K562 (cell line): Measurements from ENCODE around the gene PDGFA. TPM values are rescaled to one million over a fixed set of nuclear protein-coding genes. Genes with fewer than 3 reads are reported as not detected.

ENCODE experiments used
- EWSR1 ChIP-seq: fragments of 450-650 bp; IDR thresholded peaks from 2 replicates; pipeline ENCODE4 v1.6.1; 2018; ENCODE audit warnings: borderline replicate concordance, mild to moderate bottlenecking, low read depth, moderate library complexity; ENCODE audit not compliant: partially characterized antibody
- SLC30A9 ChIP-seq: fragments of 250-450 bp; sonication (Bioruptor Pico); IDR thresholded peaks from 2 replicates; pipeline ENCODE4 v1.8.0; 2022; ENCODE audit warnings: mild to moderate bottlenecking, moderate library complexity
- ZNF764 ChIP-seq: fragments of 250-450 bp; sonication (Bioruptor Pico); IDR thresholded peaks from 2 replicates; pipeline ENCODE4 v1.4.0; 2020; ENCODE audit warnings: low read depth, mild to moderate bottlenecking, moderate library complexity
- polyA plus RNA-seq, 8 experiments: library from polyadenylated mRNA; depleted of rRNA in 4 of 8; stranded (reverse) in 5 of 8; unstranded in 3 of 8; fragments of >200 nt; fragmentation: Nextera tagmentation in 2 of 8; fragmentation: Illumina TruSeq in 1 of 8; extraction: Ambion mirVana in 2 of 8; extraction: Trizol in 1 of 8; gene quantifications; 2 replicates each; pipeline versions ENCODE4 v1.2.1 to v1.2.3, GENCODE V29; 2011 to 2014; ENCODE audit warnings: inconsistent platforms in 1 of 8, missing spikeins in 1 of 8
- total RNA-seq, 7 experiments: library from RNA; depleted of rRNA in 6 of 7; stranded (reverse); fragments of >200 nt in 6 of 7; fragmentation: Illumina TruSeq in 2 of 7; extraction: Trizol in 2 of 7; gene quantifications; 2 replicates each; pipeline versions ENCODE4 v1.2.1 to v1.2.3, GENCODE V29; 2011 to 2021; ENCODE audit warnings: low replicate concordance in 1 of 7
- TF ChIP-seq, protein P1 (sequence below), 2 experiments: fragments of 450-650 bp; IDR thresholded peaks; 2 replicates each; pipeline ENCODE4 v1.6.1; 2016; ENCODE audit warnings: mild to moderate bottlenecking in 2 of 2, borderline replicate concordance in 1 of 2, low read depth in 1 of 2, moderate library complexity in 1 of 2
- TF ChIP-seq, protein P2 (sequence below): fragments of 250-450 bp; sonication (Bioruptor Pico); IDR thresholded peaks from 2 replicates; pipeline ENCODE4 v1.8.0; 2022; ENCODE audit warnings: moderate library complexity, mild to moderate bottlenecking, inconsistent platforms

Gene PDGFA
- total and polyA plus RNA-seq, 9 of the 15 experiments (the other 6 are each of a cell fraction or from before 2014, with no cell fraction given) = 2.5 to 10.2 (median 4.6) TPM

DNA sequence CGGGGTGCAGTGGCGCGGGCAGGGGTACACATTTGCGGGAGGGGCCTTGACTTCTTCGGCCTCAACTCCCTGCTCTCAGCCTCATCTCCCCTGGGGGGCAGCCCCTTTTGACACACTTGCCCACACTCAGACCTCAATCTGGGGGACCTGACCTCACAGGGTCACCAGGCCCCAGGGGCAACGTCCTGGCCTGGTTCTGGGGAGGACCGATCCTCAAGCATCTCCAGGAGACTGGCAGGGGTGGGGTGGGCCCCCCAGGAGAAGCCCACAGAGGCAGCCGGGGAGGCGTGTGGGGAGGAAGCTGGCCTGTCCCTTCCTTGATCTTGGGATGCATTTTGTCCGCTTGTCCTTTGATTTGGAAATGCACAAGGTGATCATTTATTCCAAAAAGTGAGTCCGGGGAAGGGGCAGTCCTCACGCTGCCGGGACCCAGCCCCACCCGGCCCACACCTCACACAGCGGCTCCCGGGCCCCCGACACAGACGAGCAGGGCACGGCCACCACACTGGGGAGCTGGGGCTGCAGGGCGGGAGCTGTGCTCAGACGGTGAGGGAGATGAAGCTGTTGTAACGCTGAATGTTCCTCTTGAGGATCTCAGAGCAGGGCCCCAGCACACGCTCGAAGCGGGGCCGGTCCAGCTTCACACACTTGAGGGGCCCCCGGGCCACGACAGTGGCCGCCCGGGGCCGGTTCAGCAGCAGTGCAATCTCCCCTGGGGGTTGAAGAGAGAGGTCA is 30.4 kb upstream of the PDGFA start (continued):
- TF ChIP-seq, protein P1, sequence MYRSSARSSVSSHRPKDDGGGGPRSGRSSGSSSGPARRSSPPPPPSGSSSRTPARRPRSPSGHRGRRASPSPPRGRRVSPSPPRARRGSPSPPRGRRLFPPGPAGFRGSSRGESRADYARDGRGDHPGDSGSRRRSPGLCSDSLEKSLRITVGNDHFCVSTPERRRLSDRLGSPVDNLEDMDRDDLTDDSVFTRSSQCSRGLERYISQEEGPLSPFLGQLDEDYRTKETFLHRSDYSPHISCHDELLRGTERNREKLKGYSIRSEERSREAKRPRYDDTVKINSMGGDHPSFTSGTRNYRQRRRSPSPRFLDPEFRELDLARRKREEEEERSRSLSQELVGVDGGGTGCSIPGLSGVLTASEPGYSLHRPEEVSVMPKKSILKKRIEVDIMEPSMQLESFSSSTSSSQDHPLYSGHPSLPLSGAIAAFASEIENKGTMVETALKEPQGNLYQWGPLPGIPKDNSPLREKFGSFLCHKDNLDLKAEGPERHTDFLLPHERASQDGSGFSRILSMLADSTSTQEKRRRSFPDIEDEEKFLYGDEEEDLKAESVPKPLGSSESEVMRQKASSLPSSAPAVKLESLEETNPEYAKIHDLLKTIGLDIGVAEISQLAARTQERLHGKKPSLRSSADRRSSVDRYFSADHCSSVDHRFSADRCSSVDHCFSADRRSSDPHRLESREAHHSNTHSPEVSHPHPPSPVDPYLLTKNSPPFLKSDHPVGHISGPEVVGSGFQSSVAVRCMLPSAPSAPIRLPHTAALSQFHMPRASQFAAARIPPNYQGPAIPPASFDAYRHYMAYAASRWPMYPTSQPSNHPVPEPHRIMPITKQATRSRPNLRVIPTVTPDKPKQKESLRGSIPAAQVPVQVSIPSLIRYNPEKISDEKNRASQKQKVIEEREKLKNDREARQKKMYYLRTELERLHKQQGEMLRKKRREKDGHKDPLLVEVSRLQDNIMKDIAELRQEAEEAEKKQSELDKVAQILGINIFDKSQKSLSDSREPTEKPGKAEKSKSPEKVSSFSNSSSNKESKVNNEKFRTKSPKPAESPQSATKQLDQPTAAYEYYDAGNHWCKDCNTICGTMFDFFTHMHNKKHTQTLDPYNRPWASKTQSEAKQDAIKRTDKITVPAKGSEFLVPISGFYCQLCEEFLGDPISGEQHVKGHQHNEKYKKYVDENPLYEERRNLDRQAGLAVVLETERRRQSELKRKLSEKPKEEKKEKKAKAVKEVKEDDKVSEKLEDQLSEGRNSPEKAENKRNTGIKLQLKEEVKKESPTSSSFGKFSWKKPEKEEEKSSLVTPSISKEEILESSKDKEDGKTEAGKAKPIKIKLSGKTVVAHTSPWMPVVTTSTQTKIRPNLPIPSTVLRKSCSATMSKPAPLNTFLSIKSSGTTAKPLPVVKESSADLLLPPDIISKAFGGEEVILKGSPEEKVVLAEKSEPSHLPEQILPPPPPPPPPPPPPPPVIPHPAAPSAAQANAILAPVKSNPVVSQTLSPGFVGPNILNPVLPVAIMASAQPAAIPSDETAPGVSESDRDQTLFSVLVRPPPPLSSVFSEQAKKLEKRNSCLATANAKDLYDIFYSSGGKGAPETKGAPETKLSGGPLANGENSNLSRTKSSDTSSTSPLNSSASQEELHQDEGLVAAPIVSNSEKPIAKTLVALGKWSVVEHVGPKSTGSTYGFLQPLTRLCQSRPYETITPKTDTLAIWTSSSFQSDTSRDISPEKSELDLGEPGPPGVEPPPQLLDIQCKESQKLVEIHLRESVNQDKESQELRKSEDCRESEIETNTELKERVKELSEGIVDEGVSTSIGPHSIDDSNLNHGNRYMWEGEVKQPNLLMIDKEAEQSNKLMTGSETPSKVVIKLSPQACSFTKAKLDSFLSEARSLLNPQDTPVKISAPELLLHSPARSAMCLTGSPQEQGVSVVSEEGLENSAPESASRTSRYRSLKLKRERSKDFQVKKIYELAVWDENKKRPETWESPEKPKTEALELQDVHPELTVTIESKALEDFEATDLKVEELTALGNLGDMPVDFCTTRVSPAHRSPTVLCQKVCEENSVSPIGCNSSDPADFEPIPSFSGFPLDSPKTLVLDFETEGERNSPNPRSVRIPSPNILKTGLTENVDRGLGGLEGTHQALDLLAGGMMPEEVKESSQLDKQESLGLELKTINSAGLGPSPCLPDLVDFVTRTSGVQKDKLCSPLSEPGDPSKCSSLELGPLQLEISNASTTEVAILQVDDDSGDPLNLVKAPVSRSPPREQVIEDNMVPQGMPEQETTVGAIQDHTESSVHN (IDR thresholded peaks at IDR 0.05; ENCODE audit: borderline replicate concordance in 1 of 2, low read depth in 1 of 2) = no peak
- TF ChIP-seq, protein P2, sequence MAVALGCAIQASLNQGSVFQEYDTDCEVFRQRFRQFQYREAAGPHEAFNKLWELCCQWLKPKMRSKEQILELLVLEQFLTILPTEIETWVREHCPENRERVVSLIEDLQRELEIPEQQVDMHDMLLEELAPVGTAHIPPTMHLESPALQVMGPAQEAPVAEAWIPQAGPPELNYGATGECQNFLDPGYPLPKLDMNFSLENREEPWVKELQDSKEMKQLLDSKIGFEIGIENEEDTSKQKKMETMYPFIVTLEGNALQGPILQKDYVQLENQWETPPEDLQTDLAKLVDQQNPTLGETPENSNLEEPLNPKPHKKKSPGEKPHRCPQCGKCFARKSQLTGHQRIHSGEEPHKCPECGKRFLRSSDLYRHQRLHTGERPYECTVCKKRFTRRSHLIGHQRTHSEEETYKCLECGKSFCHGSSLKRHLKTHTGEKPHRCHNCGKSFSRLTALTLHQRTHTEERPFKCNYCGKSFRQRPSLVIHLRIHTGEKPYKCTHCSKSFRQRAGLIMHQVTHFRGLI (CRISPR knock-in tag) = no peak
- no peak for TF ChIP-seq EWSR1
- no peak for TF ChIP-seq ZNF764 (CRISPR knock-in tag)
- TF ChIP-seq SLC30A9 (CRISPR knock-in tag) = no peak
